IMR-90 (cell line): Measurements from ENCODE around the gene COL4A2. TPM values are rescaled to one million over a fixed set of nuclear protein-coding genes. Genes with fewer than 3 reads are reported as not detected.

Source experiments
- ATAC-seq: fragments of 200-7000 bp; cut with Tn5 transposase; 2 replicates; pipeline ENCODE4 v1.9.1; 2020; ENCODE audit warnings: low read depth, mild to moderate bottlenecking, moderate library complexity
- BruUV-seq: library from RNA; stranded (reverse); fragments of 400-500 nt; replicated peaks from 2 replicates; lab custom pipeline; 2021; lab: Mats Ljungman, UMichigan
- CTCF ChIA-PET: fragments of 300-600 bp; formaldehyde crosslinking; extraction: SDS; loops from one replicate; lab custom pipeline; 2021; ENCODE audit warnings: antibody characterized with exemption; lab: Yijun Ruan, JAX
- POLR2A ChIA-PET: fragments of 300-600 bp; sonication (Branson Sonifier 250); formaldehyde crosslinking; loops from one replicate; lab custom pipeline; 2022; ENCODE audit warnings: antibody characterized with exemption; ENCODE audit not compliant: unreplicated experiment; lab: Charles Lee
- DNase-seq: peaks from one replicate; pipeline ENCODE4 v3.0.0; 2013
- H2AFZ ChIP-seq: replicated peaks from 2 replicates; pipeline ENCODE3; 2013; ENCODE audit warnings: low read length, mild to moderate bottlenecking; ENCODE audit not compliant: poor library complexity
- H2AK5ac ChIP-seq: 2 replicates; pipeline ENCODE4 v1.6.1; 2013; ENCODE audit warnings: low read depth, low read length, inconsistent platforms
- H2AK9ac ChIP-seq: replicated peaks from 2 replicates; pipeline ENCODE3; 2013; ENCODE audit warnings: mild to moderate bottlenecking, low read depth, low read length, moderate library complexity; ENCODE audit not compliant: poor library complexity
- H2BK120ac ChIP-seq: 2 replicates; pipeline ENCODE4 v1.6.1; 2013; ENCODE audit warnings: low read depth, low read length, inconsistent platforms
- H2BK15ac ChIP-seq: 3 replicates; pipeline ENCODE4 v1.6.1; 2013; ENCODE audit warnings: low read depth, low read length, inconsistent platforms
- H2BK20ac ChIP-seq: 2 replicates; pipeline ENCODE4 v1.6.1; 2013; ENCODE audit warnings: low read depth, mild to moderate bottlenecking, inconsistent platforms, low read length, moderate library complexity
- H2BK5ac ChIP-seq: 2 replicates; pipeline ENCODE4 v1.6.1; 2013; ENCODE audit warnings: mild to moderate bottlenecking, low read depth, low read length, inconsistent platforms; ENCODE audit not compliant: poor library complexity, severe bottlenecking
- H3K14ac ChIP-seq: replicated peaks from 2 replicates; pipeline ENCODE4 v1.6.1; 2013; ENCODE audit warnings: low read depth, low read length, inconsistent platforms
- H3K18ac ChIP-seq: 2 replicates; pipeline ENCODE4 v1.6.1; 2013; ENCODE audit warnings: low read depth, low read length, control low read depth
- H3K23ac ChIP-seq: 2 replicates; pipeline ENCODE4 v1.6.1; 2013; ENCODE audit warnings: low read depth, low read length, inconsistent platforms
- H3K27ac ChIP-seq: 2 replicates; pipeline ENCODE4 v1.5.1; 2013; ENCODE audit warnings: mild to moderate bottlenecking, control low read depth, low read length; ENCODE audit not compliant: insufficient read depth
- H3K27me3 ChIP-seq: 2 replicates; pipeline ENCODE4 v1.6.1; 2013; ENCODE audit warnings: low read length; ENCODE audit not compliant: control insufficient read depth, insufficient read depth
- H3K36me3 ChIP-seq: 2 replicates; pipeline ENCODE4 v1.6.1; 2013; ENCODE audit warnings: low read length, mixed read lengths; ENCODE audit not compliant: control insufficient read depth, insufficient read depth
- H3K4ac ChIP-seq: 2 replicates; pipeline ENCODE4 v1.6.1; 2013; ENCODE audit warnings: low read depth, low read length, inconsistent platforms
- H3K4me1 ChIP-seq: 2 replicates; pipeline ENCODE4 v1.6.1; 2013; ENCODE audit warnings: low read length, mixed read lengths; ENCODE audit not compliant: control insufficient read depth, insufficient read depth
- H3K4me2 ChIP-seq: 2 replicates; pipeline ENCODE4 v1.6.1; 2013; ENCODE audit warnings: low read depth, mild to moderate bottlenecking, control low read depth, low read length, moderate library complexity
- H3K4me3 ChIP-seq: 2 replicates; pipeline ENCODE4 v1.5.1; 2013; ENCODE audit warnings: low read depth, mild to moderate bottlenecking, control low read depth, low read length, moderate library complexity; ENCODE audit not compliant: insufficient read depth
- H3K56ac ChIP-seq: 2 replicates; pipeline ENCODE4 v1.6.1; 2013; ENCODE audit warnings: low read length, inconsistent platforms; ENCODE audit not compliant: insufficient read depth; ENCODE audit errors: extremely low read depth
- H3K79me1 ChIP-seq, 2 experiments: 2 replicates each; pipeline ENCODE4 v1.6.1; 2013; ENCODE audit warnings: low read length in 2 of 2, inconsistent platforms in 1 of 2, low read depth in 1 of 2
- H3K9ac ChIP-seq: 2 replicates; pipeline ENCODE4 v1.6.1; 2013; ENCODE audit warnings: low read depth, low read length, control low read depth
- H3K9me1 ChIP-seq: 2 replicates; pipeline ENCODE4 v1.6.1; 2013; ENCODE audit warnings: low read length, inconsistent platforms; ENCODE audit not compliant: insufficient read depth
- H3K9me3 ChIP-seq: 2 replicates; pipeline ENCODE4 v1.6.1; 2013; ENCODE audit warnings: low read length; ENCODE audit not compliant: control insufficient read depth, insufficient read depth
- H4K20me1 ChIP-seq: 2 replicates; pipeline ENCODE4 v1.6.1; 2013; ENCODE audit warnings: low read length, inconsistent platforms; ENCODE audit not compliant: insufficient read depth
- H4K5ac ChIP-seq: 2 replicates; pipeline ENCODE4 v1.6.1; 2013; ENCODE audit warnings: mild to moderate bottlenecking, low read depth, low read length, control low read depth
- H4K8ac ChIP-seq, 2 experiments: 2 replicates each; pipeline ENCODE4 v1.6.1; 2013; ENCODE audit warnings: low read depth in 2 of 2, low read length in 2 of 2, control low read depth in 1 of 2, inconsistent platforms in 1 of 2
- H4K91ac ChIP-seq: 2 replicates; pipeline ENCODE4 v1.6.1; 2013; ENCODE audit warnings: low read depth, low read length, inconsistent platforms; ENCODE audit not compliant: insufficient read depth
- BHLHE40 ChIP-seq: fragments of 150-350 bp; IDR thresholded peaks from 2 replicates; pipeline ENCODE4 v1.6.1; 2016; ENCODE audit warnings: mild to moderate bottlenecking, low read depth, low read length
- CEBPB ChIP-seq: IDR thresholded peaks from 2 replicates; pipeline ENCODE4 v1.6.1; 2012; ENCODE audit warnings: low read depth, low read length, improper control_type of control experiment
- CHD1 ChIP-seq: IDR thresholded peaks from 2 replicates; pipeline ENCODE4 v1.6.1; 2012; ENCODE audit warnings: low read depth, low read length, improper control_type of control experiment
- CTCF ChIP-seq: conservative IDR thresholded peaks from 2 replicates; pipeline ENCODE4 v1.5.1; 2012; ENCODE audit warnings: mild to moderate bottlenecking, low read depth, low read length, improper control_type of control experiment
- FOS ChIP-seq: fragments of 150-350 bp; IDR thresholded peaks from 2 replicates; pipeline ENCODE4 v1.6.1; 2016; ENCODE audit warnings: low read depth, low read length
- MAFK ChIP-seq: IDR thresholded peaks from 2 replicates; pipeline ENCODE4 v1.6.1; 2012; ENCODE audit warnings: low read depth, low read length, improper control_type of control experiment
- MAZ ChIP-seq: IDR thresholded peaks from 2 replicates; pipeline ENCODE4 v1.6.1; 2012; ENCODE audit warnings: low read depth, mild to moderate bottlenecking, low read length, improper control_type of control experiment, moderate library complexity, borderline replicate concordance
- MXI1 ChIP-seq: IDR thresholded peaks from 2 replicates; pipeline ENCODE4 v1.6.1; 2012; ENCODE audit warnings: low read depth, mild to moderate bottlenecking, low read length, moderate library complexity, borderline replicate concordance
- POLR2A ChIP-seq: IDR thresholded peaks from 2 replicates; pipeline ENCODE4 v1.6.1; 2012; ENCODE audit warnings: mild to moderate bottlenecking, low read depth, low read length
- RAD21 ChIP-seq: IDR thresholded peaks from 2 replicates; pipeline ENCODE4 v1.6.1; 2012; ENCODE audit warnings: low read length, improper control_type of control experiment
- RCOR1 ChIP-seq: IDR thresholded peaks from 2 replicates; pipeline ENCODE4 v1.6.1; 2012; ENCODE audit warnings: mild to moderate bottlenecking, low read length, improper control_type of control experiment; ENCODE audit not compliant: insufficient replicate concordance
- RFX5 ChIP-seq: IDR thresholded peaks from 2 replicates; pipeline ENCODE4 v1.8.0; 2012; ENCODE audit warnings: low read depth, mild to moderate bottlenecking, low read length, moderate library complexity
- SMC3 ChIP-seq: fragments of 150-350 bp; IDR thresholded peaks from 2 replicates; pipeline ENCODE4 v1.6.1; 2016; ENCODE audit warnings: low read depth, mild to moderate bottlenecking, antibody characterized with exemption, low read length, moderate library complexity
- WGBS, 2 experiments: methylation state at CpG; one replicate each; pipeline versions ENCODE4 v1.1.5 to v1.1.7; 2013; ENCODE audit warnings: missing lambda C conversion rate in 2 of 2; ENCODE audit not compliant: insufficient read length in 1 of 2; ENCODE audit errors: extremely low coverage in 2 of 2; 5-methylcytosine and 5-hydroxymethylcytosine counted together
- dilution Hi-C: fragments of 300-500 bp; cut with HindIII; formaldehyde crosslinking; loops from one replicate; pipeline ENCODE4 v1.14.3; 2018; ENCODE audit warnings: low sequenced_read_pairs; ENCODE audit not compliant: unreplicated experiment
- in situ Hi-C: fragments of 300-500 bp; cut with MboI; formaldehyde crosslinking; loops from 3 replicates; pipeline ENCODE4 v1.14.3; 2019; ENCODE audit warnings: low sequenced_read_pairs, inconsistent platforms, mixed read lengths
- intact Hi-C: fragments of 100-400 bp; cut with micrococcal nuclease; formaldehyde crosslinking; loops from 2 replicates; pipeline ENCODE4 v1.10.0; 2022
- polyA plus RNA-seq, 3 experiments: library from polyadenylated mRNA; depleted of rRNA; stranded (reverse); fragments of >200 nt; gene quantifications; 2 replicates each; pipeline ENCODE4 v1.2.3, GENCODE V29; 2012; ENCODE audit warnings: low replicate concordance in 1 of 3
- total RNA-seq: library from RNA; depleted of rRNA; stranded (reverse); fragments of >200 nt; gene quantifications from 2 replicates; pipeline ENCODE4 v1.2.3, GENCODE V29; 2012
- TF ChIP-seq, protein P1 (sequence below): fragments of 150-350 bp; IDR thresholded peaks from 2 replicates; pipeline ENCODE4 v1.6.1; 2016; ENCODE audit warnings: low read depth, mild to moderate bottlenecking, low read length, moderate library complexity, borderline replicate concordance
- TF ChIP-seq, protein P2 (sequence below): fragments of 150-350 bp; IDR thresholded peaks from 2 replicates; pipeline ENCODE4 v1.6.1; 2017; ENCODE audit warnings: mild to moderate bottlenecking, antibody characterized with exemption, low read length, low read depth

The COL4A2 gene
- total and polyA plus RNA-seq, 2 of the 4 experiments (the other 2 are of a cell fraction): 90.7 to 457 TPM

GRCh38 chr13:110396913-110397381 is 89.9 kb downstream of the COL4A2 start:
- Histone ChIP-seq H3K27ac (peak overlapping the region; percentile 73), H3K79me1 (peaks cover 25 to 68% of the 10 kb centered on the region in 2 experiments), H3K18ac (peak overlapping the region; percentile 98; the same call in 1 of the 2 replicates), H2AK9ac (no peak overlapping the region), H3K4me1 (peaks cover 28% of the 10 kb centered on the region), H2BK120ac (peak overlapping the region; percentile 96), H3K9me3 (no peaks in the 10 kb centered on the region), H2BK5ac (peak overlapping the region; percentile 99), H2BK20ac (peak overlapping the region; percentile 86; the same call in 1 of the 2 replicates), H3K4me3 (no peak overlapping the region), H4K8ac (peak overlapping the region; percentile 52 to 80; a peak in 3 of 4 replicates), H4K91ac (peak overlapping the region; percentile 97), H3K4ac (peak overlapping the region; percentile 96), H4K20me1 (no peaks in the 10 kb centered on the region), H2BK15ac (peak overlapping the region; percentile 84; the same call in 1 of the 3 replicates), H3K27me3 (no peaks in the 10 kb centered on the region), H3K9me1 (peaks cover 18% of the 10 kb centered on the region), H3K4me2 (peak overlapping the region; percentile 92), H3K36me3 (peaks cover 3% of the 10 kb centered on the region; the same call in 1 of the 2 replicates), H3K14ac (peak overlapping the region; percentile 87; the same call in 1 of the 2 replicates), H2AK5ac (0 out of 2 replicates have a peak overlapping the region, but pooled peaks have one; percentile 18), H3K23ac (peak overlapping the region; percentile 83; the same call in 1 of the 2 replicates), H4K5ac (no peak overlapping the region), H3K9ac (peak overlapping the region; percentile 89; the same call in 1 of the 2 replicates), H2AFZ (no peak overlapping the region), H3K56ac (peak overlapping the region; percentile 94)
- intact Hi-C loops: loop anchor here (2.0 kb wide), 2 partner anchors 16 to 56 kb away; no protein-coding TSS in a partner anchor
- CTCF ChIA-PET: no interaction called here
- no TSS peak for BruUV-seq
- dilution Hi-C loops: no loop called here
- POLR2A ChIA-PET: no interaction called here
- WGBS, 2 experiments: no CpG with 5 or more reads among the region's 11 CpGs
- ATAC-seq (peak; percentile 87), DNase-seq (peak; percentile 100)
- in situ Hi-C loops: no loop called here
- TF ChIP-seq, protein P1, sequence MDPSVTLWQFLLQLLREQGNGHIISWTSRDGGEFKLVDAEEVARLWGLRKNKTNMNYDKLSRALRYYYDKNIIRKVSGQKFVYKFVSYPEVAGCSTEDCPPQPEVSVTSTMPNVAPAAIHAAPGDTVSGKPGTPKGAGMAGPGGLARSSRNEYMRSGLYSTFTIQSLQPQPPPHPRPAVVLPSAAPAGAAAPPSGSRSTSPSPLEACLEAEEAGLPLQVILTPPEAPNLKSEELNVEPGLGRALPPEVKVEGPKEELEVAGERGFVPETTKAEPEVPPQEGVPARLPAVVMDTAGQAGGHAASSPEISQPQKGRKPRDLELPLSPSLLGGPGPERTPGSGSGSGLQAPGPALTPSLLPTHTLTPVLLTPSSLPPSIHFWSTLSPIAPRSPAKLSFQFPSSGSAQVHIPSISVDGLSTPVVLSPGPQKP: no peak
- TF ChIP-seq CEBPB: peak; percentile 98
- TF ChIP-seq, protein P2, sequence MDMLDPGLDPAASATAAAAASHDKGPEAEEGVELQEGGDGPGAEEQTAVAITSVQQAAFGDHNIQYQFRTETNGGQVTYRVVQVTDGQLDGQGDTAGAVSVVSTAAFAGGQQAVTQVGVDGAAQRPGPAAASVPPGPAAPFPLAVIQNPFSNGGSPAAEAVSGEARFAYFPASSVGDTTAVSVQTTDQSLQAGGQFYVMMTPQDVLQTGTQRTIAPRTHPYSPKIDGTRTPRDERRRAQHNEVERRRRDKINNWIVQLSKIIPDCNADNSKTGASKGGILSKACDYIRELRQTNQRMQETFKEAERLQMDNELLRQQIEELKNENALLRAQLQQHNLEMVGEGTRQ: peak; percentile 90
- TF ChIP-seq SMC3: no peak
- TF ChIP-seq BHLHE40: peak; percentile 68
- peak; percentile 44; the same call in 1 of the 2 replicates for TF ChIP-seq MAZ
- no peak for TF ChIP-seq CTCF
- TF ChIP-seq MXI1: no peak
- peak; percentile 85 for TF ChIP-seq FOS
- no peak for TF ChIP-seq CHD1
- TF ChIP-seq POLR2A: no peak; the same call in none of the 2 replicates
- no peak for TF ChIP-seq MAFK
- no peak for TF ChIP-seq RFX5
- TF ChIP-seq RCOR1: no peak
- TF ChIP-seq RAD21: no peak; the same call in 1 of the 2 replicates
